ENCODE data around the gene RTBDN.

- TF ChIP-seq POLR2A (IDR thresholded peaks at IDR 0.05) = no peak
- TF ChIP-seq, protein P1, sequence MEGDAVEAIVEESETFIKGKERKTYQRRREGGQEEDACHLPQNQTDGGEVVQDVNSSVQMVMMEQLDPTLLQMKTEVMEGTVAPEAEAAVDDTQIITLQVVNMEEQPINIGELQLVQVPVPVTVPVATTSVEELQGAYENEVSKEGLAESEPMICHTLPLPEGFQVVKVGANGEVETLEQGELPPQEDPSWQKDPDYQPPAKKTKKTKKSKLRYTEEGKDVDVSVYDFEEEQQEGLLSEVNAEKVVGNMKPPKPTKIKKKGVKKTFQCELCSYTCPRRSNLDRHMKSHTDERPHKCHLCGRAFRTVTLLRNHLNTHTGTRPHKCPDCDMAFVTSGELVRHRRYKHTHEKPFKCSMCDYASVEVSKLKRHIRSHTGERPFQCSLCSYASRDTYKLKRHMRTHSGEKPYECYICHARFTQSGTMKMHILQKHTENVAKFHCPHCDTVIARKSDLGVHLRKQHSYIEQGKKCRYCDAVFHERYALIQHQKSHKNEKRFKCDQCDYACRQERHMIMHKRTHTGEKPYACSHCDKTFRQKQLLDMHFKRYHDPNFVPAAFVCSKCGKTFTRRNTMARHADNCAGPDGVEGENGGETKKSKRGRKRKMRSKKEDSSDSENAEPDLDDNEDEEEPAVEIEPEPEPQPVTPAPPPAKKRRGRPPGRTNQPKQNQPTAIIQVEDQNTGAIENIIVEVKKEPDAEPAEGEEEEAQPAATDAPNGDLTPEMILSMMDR (IDR thresholded peaks at IDR 0.05) = no peak
These were observed 48.2 kb upstream of the RTBDN start for GRCh38 chr19:12882589-12882988.

Data from esophagus squamous epithelium (tissue), 4 donors.